GM18499 (cell line): ENCODE data around the gene HSPB6.
"Not testable (repeated sequence)": the region's sequence is repeated elsewhere in the genome, so short reads cannot be mapped to it uniquely, and the experiment has no call there.

ENCODE experiments used
- ATAC-seq: cut with Tn5 transposase; IDR thresholded peaks from one replicate; pipeline ENCODE4 v1.9.1; 2021; ENCODE audit warnings: moderate number of reproducible peaks; ENCODE audit not compliant: insufficient read depth, unreplicated experiment

Gene HSPB6

GRCh38 chr19:35756377-35757230, at the start of gene HSPB6:
TSS of gene HSPB6 (minus strand) at chr19:35757029. CDS start at chr19:35757008, 21 bp downstream.
- no peak for ATAC-seq

GRCh38 chr19:35806597-35806996, 49.8 kb upstream of the HSPB6 start:
- no peak for ATAC-seq

- no peak for ATAC-seq
Measured at GRCh38 chr19:35805526-35806102, 48.8 kb upstream of the HSPB6 start.

GRCh38 chr19:35801828-35802227, 45.0 kb upstream of the HSPB6 start:
- no peak for ATAC-seq

- no peak for ATAC-seq
Measured at GRCh38 chr19:35797663-35798062, 40.8 kb upstream of the HSPB6 start.

GRCh38 chr19:35796645-35797542, 40.1 kb upstream of the HSPB6 start:
- no peak for ATAC-seq

- ATAC-seq: not testable (repeated sequence)
Measured at GRCh38 chr19:35795564-35795963, 38.7 kb upstream of the HSPB6 start.

- ATAC-seq: no peak
Measured at GRCh38 chr19:35793381-35794165, 36.7 kb upstream of the HSPB6 start.

GRCh38 chr19:35792888-35793287, 36.1 kb upstream of the HSPB6 start:
- ATAC-seq: no peak

- no peak for ATAC-seq
Measured at GRCh38 chr19:35792312-35792711, 35.5 kb upstream of the HSPB6 start.

- ATAC-seq: no peak
Measured at GRCh38 chr19:35791814-35792279, 35.0 kb upstream of the HSPB6 start.

- ATAC-seq: no peak
Measured at GRCh38 chr19:35790981-35791813, 34.4 kb upstream of the HSPB6 start.

GRCh38 chr19:35789978-35790944, 33.4 kb upstream of the HSPB6 start:
- no peak for ATAC-seq

GRCh38 chr19:35789195-35789977, 32.6 kb upstream of the HSPB6 start:
- ATAC-seq: no peak

- no peak for ATAC-seq
Measured at GRCh38 chr19:35788205-35788960, 31.6 kb upstream of the HSPB6 start.

- no peak for ATAC-seq
Measured at GRCh38 chr19:35787227-35787799, 30.5 kb upstream of the HSPB6 start.
